MM.1S (cell line): ENCODE measurements around the gene NKIRAS2.

Experiments used
- CTCF ChIP-seq: fragments of 300-600 bp; sonication (generic); IDR thresholded peaks from 2 replicates; pipeline ENCODE4 v1.5.1; 2016; ENCODE audit warnings: antibody characterized with exemption, low read length, mixed read lengths
- EZH2 ChIP-seq: fragments of 300-600 bp; sonication (generic); optimal IDR thresholded peaks from 2 replicates; pipeline ENCODE3; 2017; ENCODE audit warnings: low read depth, mild to moderate bottlenecking, antibody characterized with exemption, low read length, mixed read lengths
- EZH2phosphoT487 ChIP-seq: fragments of 300-600 bp; sonication (generic); IDR thresholded peaks from 2 replicates; pipeline ENCODE4 v1.6.1; 2018; ENCODE audit warnings: antibody characterized with exemption, low read length

GRCh38 chr17:42047343-42047742 is 27.5 kb downstream of the NKIRAS2 start:
- no peak for TF ChIP-seq CTCF
- TF ChIP-seq EZH2, result no peak
- TF ChIP-seq EZH2phosphoT487, result no peak
